HG02588 (cell line): ENCODE measurements around the gene CRIM1.

Source experiments
- ATAC-seq: cut with Tn5 transposase; IDR thresholded peaks from one replicate; pipeline ENCODE4 v1.9.1; 2021; ENCODE audit warnings: mild to moderate bottlenecking, moderate library complexity; ENCODE audit not compliant: unreplicated experiment

Gene CRIM1

GRCh38 chr2:36371070-36371874 is 15.7 kb downstream of the CRIM1 start:
- ATAC-seq: no peak

DNA sequence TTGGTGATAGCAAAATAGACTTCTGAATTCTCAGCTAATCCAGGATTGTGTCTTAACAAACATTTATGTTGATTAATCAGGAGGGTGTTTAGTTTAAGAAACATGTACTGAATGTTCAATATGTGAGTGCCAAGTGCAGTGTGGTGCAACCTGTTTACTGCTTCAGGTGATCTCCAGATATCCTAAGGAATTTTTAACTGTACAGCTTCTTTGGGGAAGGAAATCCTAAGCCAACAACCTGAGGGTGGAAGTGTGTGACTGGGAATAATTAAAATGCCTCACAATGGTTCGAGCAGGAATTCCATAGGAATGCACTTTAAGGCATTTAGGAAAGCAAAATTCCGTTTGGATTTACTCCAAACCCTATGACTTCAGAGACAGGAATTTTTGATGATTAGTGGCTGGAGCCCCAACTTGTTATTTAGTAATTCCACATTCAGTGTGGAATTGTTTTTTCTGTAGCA is 16.4 kb downstream of the CRIM1 start:
- ATAC-seq: no peak

DNA sequence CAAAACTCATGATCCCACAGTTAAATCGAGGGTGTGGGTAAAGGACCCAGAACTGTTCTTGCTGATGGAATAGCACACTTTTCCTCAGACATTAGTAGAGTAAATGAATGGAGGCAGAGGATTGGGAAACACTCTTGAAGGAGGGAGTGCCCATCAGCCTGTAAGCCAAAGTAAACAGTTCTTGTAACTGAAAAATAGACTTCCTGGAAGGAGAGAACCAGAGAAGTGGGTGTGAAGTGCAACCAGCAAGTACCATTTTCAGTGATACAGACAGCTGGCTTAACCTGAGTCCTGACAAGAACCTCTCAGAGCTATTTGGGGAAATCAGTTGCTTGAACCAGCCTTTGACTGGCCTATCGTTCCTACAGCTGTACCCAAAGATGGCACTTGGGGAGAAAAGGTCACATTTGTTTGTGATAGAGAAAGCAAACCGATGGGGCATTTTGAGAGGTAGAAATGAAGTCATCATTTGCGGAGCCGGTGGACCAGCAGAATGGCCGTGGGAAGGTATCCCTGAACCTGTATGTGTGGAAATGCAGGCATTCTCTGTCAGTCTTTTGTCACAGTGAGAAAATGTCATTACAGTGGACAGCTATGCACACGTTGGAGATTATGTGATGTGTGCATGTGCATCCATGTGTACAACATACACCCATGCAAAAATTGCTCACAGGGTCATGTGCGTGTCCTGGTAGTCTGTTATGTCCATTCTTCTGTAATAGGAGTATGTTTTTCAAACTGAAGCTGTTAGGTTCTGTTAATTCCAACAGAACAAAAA is 17.8 kb downstream of the CRIM1 start:
- ATAC-seq: peak; percentile 65

- no peak for ATAC-seq
Measured at GRCh38 chr2:36374585-36374984, 19.0 kb downstream of the CRIM1 start.

DNA sequence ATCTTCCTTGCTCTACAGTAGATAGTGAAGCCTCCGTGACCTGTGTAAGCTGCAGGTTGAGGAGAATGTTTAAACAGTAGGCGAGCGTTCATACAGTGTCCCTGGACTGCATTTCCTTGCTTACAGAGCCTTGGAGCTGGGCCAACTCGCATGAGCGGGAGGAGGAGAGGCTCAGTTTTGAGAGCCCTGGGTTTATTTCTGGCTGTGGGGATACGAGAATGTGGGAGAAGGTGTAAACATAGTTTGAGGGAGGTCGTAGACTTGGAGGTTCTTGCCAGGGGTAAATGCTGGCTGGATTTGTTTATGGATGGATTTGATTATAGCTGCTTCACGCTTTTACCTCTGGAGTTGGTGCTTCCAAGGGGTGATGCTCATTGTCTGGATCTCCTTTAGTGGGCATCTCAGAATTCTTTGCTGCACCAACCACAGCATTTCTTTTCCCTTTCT is 20.8 kb downstream of the CRIM1 start:
- no peak for ATAC-seq

GRCh38 chr2:36376992-36377738 is 21.6 kb downstream of the CRIM1 start:
- no peak for ATAC-seq

DNA sequence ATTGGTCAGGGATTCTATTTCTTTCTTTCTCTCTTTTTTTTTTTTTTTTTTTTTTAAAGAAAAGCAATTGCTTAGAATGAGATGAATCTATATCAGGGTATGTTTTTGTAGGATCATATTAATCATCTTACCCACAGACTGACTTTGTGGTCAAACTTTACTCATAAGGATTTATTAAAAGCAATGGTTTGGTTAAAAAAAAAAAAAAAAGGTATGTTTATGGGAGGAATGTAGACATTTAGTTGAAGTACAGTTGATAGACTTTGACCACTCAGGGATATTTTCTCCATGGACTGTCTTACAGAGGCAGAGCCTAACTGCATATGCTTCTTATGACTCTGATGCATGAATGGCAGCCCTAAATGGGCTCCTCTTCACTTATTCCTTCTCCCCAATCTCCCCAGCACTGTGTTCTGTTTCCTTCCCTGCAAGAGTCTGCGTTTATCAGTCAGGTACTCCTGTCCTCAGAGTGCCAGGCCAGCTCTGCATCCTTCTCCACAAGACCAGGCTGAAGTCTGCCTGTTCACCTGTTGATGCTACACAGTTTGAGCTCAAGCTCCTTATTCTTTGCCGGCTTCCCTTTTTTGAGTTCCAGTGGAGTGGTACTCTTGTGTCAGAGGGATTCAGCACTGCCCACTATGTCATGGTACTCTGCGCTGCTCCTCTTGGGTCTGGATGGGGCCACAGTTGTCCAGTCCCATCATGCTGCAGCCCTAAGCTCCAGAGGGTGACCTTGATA is 24.3 kb downstream of the CRIM1 start:
- ATAC-seq: no peak

- ATAC-seq: no peak
Measured at GRCh38 chr2:36380624-36381481, 25.3 kb downstream of the CRIM1 start.

GRCh38 chr2:36381993-36382392 is 26.4 kb downstream of the CRIM1 start:
- no peak for ATAC-seq

- no peak for ATAC-seq
Measured at GRCh38 chr2:36382472-36382871, 26.9 kb downstream of the CRIM1 start.

- no peak for ATAC-seq
Measured at GRCh38 chr2:36383726-36384125, 28.1 kb downstream of the CRIM1 start.

DNA sequence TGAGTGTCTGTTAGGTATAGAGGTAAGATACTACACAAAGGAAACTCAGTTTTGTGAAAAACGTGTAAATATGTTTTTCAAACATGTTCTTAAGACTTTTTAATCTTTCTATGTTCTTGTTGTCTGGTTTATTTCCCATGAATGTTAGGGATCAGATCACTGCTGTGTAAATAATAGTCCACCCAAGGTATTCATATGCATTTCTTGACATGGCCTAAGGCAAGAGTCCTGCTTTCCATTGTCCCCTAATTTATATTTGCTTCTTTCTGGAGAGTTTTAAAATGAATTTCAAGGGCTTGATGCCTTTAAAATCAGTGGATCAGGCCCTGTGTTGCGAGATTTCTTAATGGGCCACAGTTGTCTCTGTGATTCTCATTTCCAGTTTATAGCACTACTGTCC is 28.9 kb downstream of the CRIM1 start:
- no peak for ATAC-seq

- ATAC-seq: no peak
Measured at GRCh38 chr2:36385603-36386002, 30.0 kb downstream of the CRIM1 start.

GRCh38 chr2:36387258-36387916 is 31.8 kb downstream of the CRIM1 start:
- ATAC-seq: no peak

DNA sequence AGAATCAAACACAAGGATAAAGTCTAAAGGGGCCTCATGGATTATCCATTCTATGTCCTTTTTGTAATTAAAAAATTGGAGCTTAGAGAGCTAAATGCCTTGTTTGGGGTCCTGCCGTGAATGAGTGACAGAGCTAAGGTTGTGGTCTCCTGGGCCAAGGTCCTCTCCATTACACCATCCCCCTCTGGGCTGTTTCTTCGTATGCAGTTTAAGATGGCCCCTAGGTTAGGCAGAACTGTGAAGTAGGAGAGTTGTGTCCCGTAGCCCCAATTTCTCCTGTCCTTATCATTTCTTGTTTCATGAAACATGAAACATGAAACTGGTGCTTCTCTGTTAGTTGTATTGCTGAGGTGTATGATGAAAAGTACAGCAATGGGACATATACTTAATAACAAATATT is 32.9 kb downstream of the CRIM1 start:
- no peak for ATAC-seq

- ATAC-seq: no peak
Measured at GRCh38 chr2:36389091-36389564, 33.5 kb downstream of the CRIM1 start.

GRCh38 chr2:36389577-36389976 is 34.0 kb downstream of the CRIM1 start:
- ATAC-seq: no peak

DNA sequence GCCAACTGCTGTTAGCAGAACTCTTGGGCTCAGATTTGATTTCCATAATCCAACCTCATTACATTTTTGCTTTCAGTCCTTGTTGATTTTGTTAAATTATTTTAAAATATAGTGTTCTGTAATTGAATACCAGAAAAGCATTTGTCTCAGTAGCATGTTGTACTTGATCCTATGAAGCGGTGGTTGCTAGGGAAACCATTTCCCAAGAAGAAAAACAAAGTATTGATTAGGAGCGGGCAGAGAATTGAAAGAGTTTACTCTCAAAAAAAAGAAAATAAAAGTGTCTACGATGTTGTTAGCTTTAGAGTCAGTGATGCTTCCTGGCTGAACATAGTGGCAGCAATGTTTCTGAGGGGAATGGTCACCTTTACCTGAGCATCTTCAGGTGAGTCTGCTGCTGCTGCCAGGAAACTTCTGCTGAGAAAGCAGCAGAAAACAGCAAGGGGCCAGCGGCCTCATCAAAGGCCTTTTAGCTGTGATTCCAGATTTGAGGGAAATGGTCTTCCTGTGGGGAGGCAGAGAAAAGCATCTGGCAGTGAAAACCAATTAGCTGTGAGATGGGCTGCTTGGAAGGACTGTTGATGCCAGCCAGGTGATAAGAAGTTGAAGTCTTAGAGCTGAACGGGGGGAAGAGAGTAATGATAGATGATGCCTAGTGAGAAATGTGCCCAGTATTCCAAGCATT is 37.1 kb downstream of the CRIM1 start:
- ATAC-seq: no peak
